Activated CD4-positive, alpha-beta memory T cell treated with anti-CD3 and anti-CD28 coated beads for 36 hours (primary cell): Measurements from ENCODE around the gene ITPKA. TPM values are rescaled to one million over a fixed set of nuclear protein-coding genes. Genes with fewer than 3 reads are reported as not detected.

Experiments used
- CTCF ChIA-PET: fragments of 350-600 bp; sonication (Branson Sonifier 250); formaldehyde crosslinking; loops from one replicate; lab custom pipeline; 2021; ENCODE audit warnings: antibody characterized with exemption, inconsistent platforms; lab: Charles Lee
- POLR2A ChIA-PET: fragments of 350-600 bp; sonication (Branson Sonifier 250); formaldehyde crosslinking; loops from one replicate; lab custom pipeline; 2021; ENCODE audit warnings: antibody characterized with exemption; lab: Charles Lee
- DNase-seq: peaks from one replicate; pipeline ENCODE4 v3.0.0-alpha.2; 2020
- H3K27ac Mint-ChIP-seq: one replicate; pipeline ENCODE4 v1.8.0; 2021; ENCODE audit warnings: mixed read lengths
- H3K27me3 Mint-ChIP-seq: one replicate; pipeline ENCODE4 v1.8.0; 2021; ENCODE audit warnings: mixed read lengths
- H3K36me3 Mint-ChIP-seq: one replicate; pipeline ENCODE4 v1.8.0; 2021; ENCODE audit warnings: mixed read lengths
- H3K4me1 Mint-ChIP-seq: one replicate; pipeline ENCODE4 v1.8.0; 2021; ENCODE audit warnings: low read depth, mixed read lengths
- H3K4me3 Mint-ChIP-seq: one replicate; pipeline ENCODE4 v1.8.0; 2021; ENCODE audit warnings: mild to moderate bottlenecking, mixed read lengths
- H3K9me3 Mint-ChIP-seq: one replicate; pipeline ENCODE4 v1.8.0; 2021; ENCODE audit warnings: mixed read lengths
- intact Hi-C: fragments of 100-400 bp; cut with micrococcal nuclease; formaldehyde crosslinking; loops from one replicate; pipeline ENCODE4 v1.15.1; 2023
- total RNA-seq, 2 experiments: library from RNA; stranded (reverse); gene quantifications; one replicate each; pipeline ENCODE4 v1.2.3, GENCODE V29; 2021

ITPKA gene
- total RNA-seq, 2 experiments from 2014 or later = 3.5 to 4.7 TPM

GRCh38 chr15:41476416-41477048, 17.1 kb upstream of the ITPKA start:
- intact Hi-C loops = loop anchor here (2.0 kb wide), 1 partner anchor 14 kb away; no protein-coding TSS in a partner anchor
- Mint-ChIP-seq H3K36me3 (peaks cover 47% of the 10 kb centered on the region), H3K9me3 (no peaks in the 10 kb centered on the region), H3K4me3 (no peak overlapping the region), H3K27ac (no peak overlapping the region), H3K27me3 (no peaks in the 10 kb centered on the region), H3K4me1 (peaks cover 6% of the 10 kb centered on the region)
- ChIA-PET POLR2A (no interaction called here), CTCF (interaction anchor here (7.1 kb wide), 1 partner anchor 10 kb away, joined by 32 read pairs; no protein-coding TSS in a partner anchor)
- DNase-seq = no peak

GRCh38 chr15:41480396-41481140, 13.1 kb upstream of the ITPKA start:
- POLR2A ChIA-PET = no interaction called here
- peaks cover 41% of the 10 kb centered on the region for H3K36me3 Mint-ChIP-seq
- peaks cover 21% of the 10 kb centered on the region for H3K4me1 Mint-ChIP-seq
- no peaks in the 10 kb centered on the region for H3K9me3 Mint-ChIP-seq
- intact Hi-C loops = no loop called here
- CTCF ChIA-PET = interaction anchor here (0.6 to 7.1 kb wide), 2 partner anchors 14 to 211 kb away, joined by 3 to 32 read pairs; no protein-coding TSS in a partner anchor
- no peaks in the 10 kb centered on the region for H3K27me3 Mint-ChIP-seq
- DNase-seq = no peak
- H3K27ac Mint-ChIP-seq = no peak overlapping the region
- H3K4me3 Mint-ChIP-seq = no peak overlapping the region

DNA sequence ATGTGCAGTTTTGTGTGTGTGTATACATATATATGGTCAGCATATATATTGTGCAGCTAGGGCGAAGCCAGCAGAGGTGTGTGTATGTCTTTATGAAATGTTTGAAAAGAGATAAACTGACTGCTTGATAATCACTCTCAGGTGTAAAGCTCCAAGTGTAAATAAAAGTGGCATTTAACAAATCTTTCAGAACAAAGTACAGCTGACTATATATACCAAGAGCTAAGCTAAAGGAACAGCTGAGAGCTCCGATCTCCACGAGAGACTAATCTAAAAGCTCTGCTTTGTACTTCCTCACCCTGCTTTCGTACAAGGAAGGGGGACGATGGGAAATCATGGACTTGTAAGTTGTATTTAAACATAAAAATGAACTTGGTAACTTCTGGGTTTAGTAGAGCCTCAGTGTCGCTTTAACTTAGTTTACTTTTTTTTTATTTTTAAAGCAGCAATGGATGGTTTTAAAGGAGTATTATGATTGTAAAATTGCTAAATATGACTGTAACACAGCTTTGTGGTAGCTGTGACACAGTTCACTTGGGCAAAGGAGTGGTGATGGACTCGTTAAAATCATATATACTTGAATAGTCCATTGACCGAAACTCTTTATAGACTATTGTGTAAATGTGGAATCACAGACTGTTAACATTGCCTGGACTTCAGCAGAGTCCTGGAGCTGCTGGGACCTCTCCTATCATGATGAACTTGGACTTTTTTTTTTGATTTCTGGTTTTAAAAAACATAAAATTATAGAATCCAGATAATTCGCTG, 11.4 kb upstream of the ITPKA start:
- ChIA-PET POLR2A (no interaction called here), CTCF (interaction anchor here (0.7 to 3.4 kb wide), 2 partner anchors 16 to 574 kb away, joined by 3 to 25 read pairs; no protein-coding TSS in a partner anchor)
- peaks cover 17% of the 10 kb centered on the region for H3K4me1 Mint-ChIP-seq
- no peak overlapping the region for H3K27ac Mint-ChIP-seq
- no peaks in the 10 kb centered on the region for H3K9me3 Mint-ChIP-seq
- no peaks in the 10 kb centered on the region for H3K27me3 Mint-ChIP-seq
- no peak overlapping the region for H3K4me3 Mint-ChIP-seq
- no peak for DNase-seq
- peaks cover 28% of the 10 kb centered on the region for H3K36me3 Mint-ChIP-seq
- intact Hi-C loops = no loop called here

DNA sequence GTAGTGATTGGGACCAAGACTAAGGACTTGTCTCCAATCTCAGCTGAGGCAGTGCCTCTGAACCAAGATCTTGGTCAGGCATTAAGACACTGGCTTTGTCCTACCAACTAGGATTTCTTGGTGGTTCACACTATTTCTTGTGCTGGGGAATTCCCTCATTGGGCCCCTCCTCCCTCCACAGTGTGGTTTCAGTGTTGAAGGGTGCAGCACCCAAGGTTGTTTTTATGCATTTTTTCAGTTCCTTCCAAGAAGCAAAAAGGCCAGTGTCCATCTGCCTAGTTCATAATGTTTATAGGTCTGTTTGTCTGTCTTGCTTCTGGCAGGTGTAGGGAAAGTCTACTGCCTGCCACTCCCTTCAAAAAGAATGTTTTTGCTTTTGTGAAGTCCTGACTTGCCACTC, 10.6 kb upstream of the ITPKA start:
- H3K4me3 Mint-ChIP-seq = peak overlapping the region; percentile 21
- ChIA-PET POLR2A (no interaction called here), CTCF (interaction anchor here (3.4 kb wide), 1 partner anchor 17 kb away, joined by 25 read pairs; no protein-coding TSS in a partner anchor)
- no peaks in the 10 kb centered on the region for H3K27me3 Mint-ChIP-seq
- intact Hi-C loops = no loop called here
- H3K9me3 Mint-ChIP-seq = no peaks in the 10 kb centered on the region
- H3K27ac Mint-ChIP-seq = peak overlapping the region; percentile 71
- peaks cover 20% of the 10 kb centered on the region for H3K4me1 Mint-ChIP-seq
- H3K36me3 Mint-ChIP-seq = peaks cover 25% of the 10 kb centered on the region
- peak; percentile 69 for DNase-seq

DNA sequence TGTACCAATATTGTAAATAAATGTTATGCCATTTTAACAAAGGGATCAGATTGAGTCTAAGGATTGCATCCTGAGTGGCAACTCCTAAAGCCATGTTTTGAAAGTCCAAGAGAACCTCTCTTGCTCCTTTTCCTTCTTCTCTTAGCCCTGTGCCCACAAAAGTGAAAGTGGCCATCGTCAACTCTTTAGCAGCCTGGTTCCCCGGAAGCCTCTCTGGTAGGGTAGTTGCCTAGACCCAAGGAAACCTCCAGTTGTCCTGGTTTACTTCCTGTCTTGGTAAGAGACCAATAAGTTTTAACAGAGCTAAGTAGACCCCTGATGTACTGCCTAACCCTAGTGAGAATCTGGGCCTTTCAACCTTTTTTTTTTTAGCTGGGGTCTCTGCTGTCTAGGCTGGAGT, 10.2 kb upstream of the ITPKA start:
- no peaks in the 10 kb centered on the region for H3K9me3 Mint-ChIP-seq
- H3K36me3 Mint-ChIP-seq = peaks cover 24% of the 10 kb centered on the region
- peak; percentile 48 for DNase-seq
- peak overlapping the region; percentile 21 for H3K4me3 Mint-ChIP-seq
- ChIA-PET POLR2A (no interaction called here), CTCF (interaction anchor here (3.4 kb wide), 1 partner anchor 17 kb away, joined by 25 read pairs; no protein-coding TSS in a partner anchor)
- intact Hi-C loops = no loop called here
- no peaks in the 10 kb centered on the region for H3K27me3 Mint-ChIP-seq
- H3K27ac Mint-ChIP-seq = peak overlapping the region; percentile 71
- H3K4me1 Mint-ChIP-seq = peaks cover 23% of the 10 kb centered on the region

DNA sequence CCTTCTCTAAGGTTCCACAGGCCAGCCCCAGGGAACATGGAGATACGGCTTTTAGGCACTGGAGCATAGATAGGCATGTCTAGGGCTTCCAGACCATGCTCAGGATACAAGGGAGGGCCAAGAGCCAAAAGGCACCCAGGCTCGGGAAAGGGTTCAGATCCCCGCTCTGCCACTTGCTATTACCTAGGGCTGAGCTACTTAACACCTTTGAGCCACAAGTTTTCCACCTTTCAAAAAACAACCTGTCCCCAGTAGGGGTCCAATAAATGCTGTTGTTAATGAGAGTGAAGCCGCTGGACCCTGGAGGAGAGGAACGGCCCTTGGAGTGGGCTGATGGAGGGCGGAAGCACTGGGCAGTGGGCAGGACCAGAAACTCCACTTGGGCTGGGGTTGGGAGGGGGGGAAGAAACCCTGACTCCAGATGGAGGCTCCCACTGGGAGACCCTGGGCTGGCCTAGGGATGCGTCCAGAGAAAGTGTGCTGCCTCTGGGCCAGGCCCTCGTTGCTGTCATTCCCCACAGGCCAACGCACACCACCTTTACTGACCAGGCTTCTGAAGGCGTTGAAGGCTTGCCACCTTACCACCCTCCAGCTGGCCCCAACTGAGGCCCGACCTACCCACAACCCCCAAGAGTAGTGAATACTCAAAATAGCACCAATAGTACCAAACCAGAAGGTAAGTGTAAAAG, 8.6 kb upstream of the ITPKA start:
- ChIA-PET POLR2A (no interaction called here), CTCF (interaction anchor here (3.4 kb wide), 1 partner anchor 19 kb away, joined by 25 read pairs; no protein-coding TSS in a partner anchor)
- peaks cover 31% of the 10 kb centered on the region for H3K4me1 Mint-ChIP-seq
- H3K4me3 Mint-ChIP-seq = no peak overlapping the region
- peaks cover under 1% of the 10 kb centered on the region for H3K9me3 Mint-ChIP-seq
- no peak for DNase-seq
- H3K27ac Mint-ChIP-seq = no peak overlapping the region
- H3K36me3 Mint-ChIP-seq = peaks cover 15% of the 10 kb centered on the region
- H3K27me3 Mint-ChIP-seq = no peaks in the 10 kb centered on the region
- intact Hi-C loops = no loop called here

- Mint-ChIP-seq H3K36me3 (peaks cover 10% of the 10 kb centered on the region), H3K9me3 (peaks cover 3% of the 10 kb centered on the region), H3K27me3 (no peaks in the 10 kb centered on the region), H3K4me1 (peaks cover 42% of the 10 kb centered on the region), H3K27ac (no peak overlapping the region), H3K4me3 (no peak overlapping the region)
- ChIA-PET POLR2A (no interaction called here), CTCF (no interaction called here)
- no peak for DNase-seq
- intact Hi-C loops = no loop called here
These were observed 7.4 kb upstream of the ITPKA start for GRCh38 chr15:41486286-41486685.

GRCh38 chr15:41487381-41487780, 6.3 kb upstream of the ITPKA start:
- DNase-seq = no peak
- peaks cover 3% of the 10 kb centered on the region for H3K9me3 Mint-ChIP-seq
- peaks cover 49% of the 10 kb centered on the region for H3K4me1 Mint-ChIP-seq
- peaks cover 5% of the 10 kb centered on the region for H3K27me3 Mint-ChIP-seq
- H3K27ac Mint-ChIP-seq = no peak overlapping the region
- H3K4me3 Mint-ChIP-seq = no peak overlapping the region
- ChIA-PET POLR2A (interaction anchor here (0.5 kb wide), 1 partner anchor 151 kb away, joined by 4 read pairs; no protein-coding TSS in a partner anchor), CTCF (no interaction called here)
- intact Hi-C loops = no loop called here
- peaks cover 5% of the 10 kb centered on the region for H3K36me3 Mint-ChIP-seq

DNA sequence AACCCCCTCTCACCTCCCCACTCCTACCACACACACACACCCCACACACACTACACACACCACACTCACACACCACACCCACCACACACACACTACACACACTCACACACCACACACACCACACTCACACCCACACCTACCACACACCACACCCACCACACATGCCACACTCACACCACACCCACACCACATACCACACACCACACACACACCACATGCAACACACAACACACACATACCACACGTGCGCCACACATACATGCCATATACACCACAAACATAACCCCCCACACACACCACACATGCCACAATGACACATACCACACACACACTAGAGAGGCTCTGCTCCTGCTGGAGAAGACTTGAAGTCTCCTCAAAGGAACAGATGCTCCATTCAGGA, 5.9 kb upstream of the ITPKA start:
- CTCF ChIA-PET = no interaction called here
- DNase-seq = peak; percentile 59
- peak overlapping the region; percentile 57 for H3K27ac Mint-ChIP-seq
- intact Hi-C loops = no loop called here
- H3K27me3 Mint-ChIP-seq = peaks cover 9% of the 10 kb centered on the region
- POLR2A ChIA-PET = interaction anchor here (0.5 kb wide), 1 partner anchor 151 kb away, joined by 4 read pairs; no protein-coding TSS in a partner anchor
- H3K4me3 Mint-ChIP-seq = peak overlapping the region; percentile 20
- H3K9me3 Mint-ChIP-seq = peaks cover 3% of the 10 kb centered on the region
- H3K36me3 Mint-ChIP-seq = peaks cover 4% of the 10 kb centered on the region
- peaks cover 50% of the 10 kb centered on the region for H3K4me1 Mint-ChIP-seq

GRCh38 chr15:41489641-41490040, 4.0 kb upstream of the ITPKA start:
- H3K9me3 Mint-ChIP-seq = peaks cover 3% of the 10 kb centered on the region
- H3K36me3 Mint-ChIP-seq = peaks cover 4% of the 10 kb centered on the region
- H3K27ac Mint-ChIP-seq = peak overlapping the region; percentile 73
- H3K27me3 Mint-ChIP-seq = peaks cover 10% of the 10 kb centered on the region
- ChIA-PET POLR2A (no interaction called here), CTCF (no interaction called here)
- H3K4me1 Mint-ChIP-seq = peaks cover 39% of the 10 kb centered on the region
- DNase-seq = no peak
- intact Hi-C loops = loop anchor here (2.0 to 10.0 kb wide), 7 partner anchors 13 to 205 kb away; partner anchors contain the start of genes MGA, NUSAP1, OIP5 and RTF1
- no peak overlapping the region for H3K4me3 Mint-ChIP-seq

DNA sequence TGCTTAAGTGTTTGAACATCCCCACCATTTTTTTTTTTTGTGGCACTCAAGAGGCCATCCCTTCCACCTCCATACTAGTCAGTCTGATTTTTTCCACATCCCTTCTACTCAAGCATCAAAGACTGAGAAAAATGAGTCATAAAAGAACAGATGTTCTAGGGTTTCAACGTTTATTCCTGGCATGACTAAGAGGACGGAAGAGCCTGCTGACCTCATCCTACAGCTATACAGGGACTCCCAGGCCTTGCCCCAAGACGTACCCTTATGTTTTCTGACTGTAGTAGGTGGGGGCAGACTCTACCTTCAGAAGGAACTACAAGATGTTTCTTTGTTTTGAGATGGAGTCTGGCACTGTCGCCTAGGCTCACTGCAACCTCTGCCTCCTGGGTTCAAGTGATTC, 3.3 kb upstream of the ITPKA start:
- ChIA-PET CTCF (interaction anchor here (0.6 to 1.0 kb wide), 2 partner anchors 24 to 89 kb away, joined by 3 to 5 read pairs; no protein-coding TSS in a partner anchor), POLR2A (no interaction called here)
- Mint-ChIP-seq H3K36me3 (peaks cover 4% of the 10 kb centered on the region), H3K4me3 (peak overlapping the region; percentile 10), H3K27me3 (peaks cover 14% of the 10 kb centered on the region), H3K9me3 (peaks cover 3% of the 10 kb centered on the region), H3K27ac (peak overlapping the region; percentile 73), H3K4me1 (peaks cover 42% of the 10 kb centered on the region)
- DNase-seq = peak; percentile 71
- intact Hi-C loops = loop anchor here (2.0 to 10.0 kb wide), 7 partner anchors 14 to 204 kb away; partner anchors contain the start of genes MGA, NUSAP1, OIP5 and RTF1
